T-helper 9 cell (primary cell): ENCODE data around the gene IFITM5.
"Not testable (repeated sequence)": the region's sequence is repeated elsewhere in the genome, so short reads cannot be mapped to it uniquely, and the experiment has no call there.

Experiments
- DNase-seq: peaks from one replicate; pipeline ENCODE4 v3.0.0-alpha.2; 2020

IFITM5 gene

GRCh38 chr11:282171-282570 lies 17.2 kb downstream of the IFITM5 start:
- no peak for DNase-seq

- no peak for DNase-seq
These were observed 17.7 kb downstream of the IFITM5 start for GRCh38 chr11:281486-282161.

- DNase-seq: no peak
These were observed 18.4 kb downstream of the IFITM5 start for GRCh38 chr11:280706-281485.

- no peak for DNase-seq
These were observed 19.2 kb downstream of the IFITM5 start for GRCh38 chr11:279966-280705.

GRCh38 chr11:279040-279965 lies 20.0 kb downstream of the IFITM5 start:
- DNase-seq: no peak

GRCh38 chr11:278001-278951 lies 21.1 kb downstream of the IFITM5 start, which contains the start of gene NLRP6:
Gene NLRP6, plus strand, starts transcription at chr11:278407. Its CDS starts 163 bp downstream, at chr11:278570.
- DNase-seq: no peak

GRCh38 chr11:276219-276618 lies 23.1 kb downstream of the IFITM5 start:
- DNase-seq: no peak

GRCh38 chr11:272931-273198 lies 26.5 kb downstream of the IFITM5 start:
- DNase-seq: no peak

GRCh38 chr11:272195-272930 lies 27.0 kb downstream of the IFITM5 start:
- no peak for DNase-seq

- DNase-seq: no peak
These were observed 28.0 kb downstream of the IFITM5 start for GRCh38 chr11:271319-271715.

- no peak for DNase-seq
These were observed 28.6 kb downstream of the IFITM5 start for GRCh38 chr11:270451-271318.

- no peak for DNase-seq
These were observed 30.0 kb downstream of the IFITM5 start for GRCh38 chr11:269146-269890.

GRCh38 chr11:268716-269145 lies 30.6 kb downstream of the IFITM5 start:
- not testable (repeated sequence) for DNase-seq

GRCh38 chr11:267491-267994 lies 31.8 kb downstream of the IFITM5 start:
- DNase-seq: peak; percentile 53

- DNase-seq: no peak
These were observed 32.5 kb downstream of the IFITM5 start for GRCh38 chr11:266676-267439.

GRCh38 chr11:261624-262023 lies 37.7 kb downstream of the IFITM5 start:
- DNase-seq: no peak

GRCh38 chr11:259413-259812 lies 39.9 kb downstream of the IFITM5 start:
- DNase-seq: no peak
